Cardiac muscle cell (in vitro differentiated cells and primary cell): ENCODE results near the gene HEPN1. TPM values are rescaled to one million over a fixed set of nuclear protein-coding genes. Genes with fewer than 3 reads are reported as not detected.

Experiments
- DNase-seq, 2 donors: peaks; one replicate each; pipeline versions ENCODE4 v3.0.0 to v3.0.0-alpha.2; 2010 to 2017; ENCODE audit warnings: low read depth in 1 of 2, low spot score in 1 of 2
- H3K27ac ChIP-seq: fragments of 200-600 bp; sonication (generic); 2 replicates; pipeline ENCODE4 v1.5.1; 2016
- H3K27me3 ChIP-seq: fragments of 200-600 bp; sonication (generic); 2 replicates; pipeline ENCODE4 v1.6.0; 2016; ENCODE audit warnings: control low read depth
- H3K36me3 ChIP-seq: fragments of 200-600 bp; sonication (generic); 2 replicates; pipeline ENCODE4 v1.5.1; 2016; ENCODE audit warnings: control low read depth
- H3K4me1 ChIP-seq: fragments of 200-600 bp; sonication (generic); 2 replicates; pipeline ENCODE4 v1.8.1; 2017; ENCODE audit warnings: low read depth, mild to moderate bottlenecking, mixed run types
- H3K4me3 ChIP-seq: fragments of 200-600 bp; sonication (generic); 2 replicates; pipeline ENCODE4 v1.5.1; 2016; ENCODE audit warnings: mild to moderate bottlenecking
- H3K9me3 ChIP-seq: fragments of 200-600 bp; sonication (generic); 2 replicates; pipeline ENCODE4 v1.5.1; 2017; ENCODE audit warnings: low read depth, mild to moderate bottlenecking, control low read depth
- polyA plus RNA-seq: library from polyadenylated mRNA; unstranded; fragments of >200 nt; fragmentation: Nextera tagmentation; extraction: Ambion mirVana; gene quantifications from 2 replicates; pipeline ENCODE4 v1.2.1, GENCODE V29; 2016
- total RNA-seq: library from RNA; depleted of rRNA; stranded (reverse); fragments of >200 nt; gene quantifications from 2 replicates; pipeline ENCODE4 v1.2.3, GENCODE V29; 2016
- TF ChIP-seq, protein P1 (sequence below): IDR thresholded peaks from 2 replicates; pipeline ENCODE4 v1.5.1; 2012; ENCODE audit warnings: low read depth, mild to moderate bottlenecking, low read length

The HEPN1 gene
- total and polyA plus RNA-seq, 2 experiments from 2014 or later = not detected

DNA sequence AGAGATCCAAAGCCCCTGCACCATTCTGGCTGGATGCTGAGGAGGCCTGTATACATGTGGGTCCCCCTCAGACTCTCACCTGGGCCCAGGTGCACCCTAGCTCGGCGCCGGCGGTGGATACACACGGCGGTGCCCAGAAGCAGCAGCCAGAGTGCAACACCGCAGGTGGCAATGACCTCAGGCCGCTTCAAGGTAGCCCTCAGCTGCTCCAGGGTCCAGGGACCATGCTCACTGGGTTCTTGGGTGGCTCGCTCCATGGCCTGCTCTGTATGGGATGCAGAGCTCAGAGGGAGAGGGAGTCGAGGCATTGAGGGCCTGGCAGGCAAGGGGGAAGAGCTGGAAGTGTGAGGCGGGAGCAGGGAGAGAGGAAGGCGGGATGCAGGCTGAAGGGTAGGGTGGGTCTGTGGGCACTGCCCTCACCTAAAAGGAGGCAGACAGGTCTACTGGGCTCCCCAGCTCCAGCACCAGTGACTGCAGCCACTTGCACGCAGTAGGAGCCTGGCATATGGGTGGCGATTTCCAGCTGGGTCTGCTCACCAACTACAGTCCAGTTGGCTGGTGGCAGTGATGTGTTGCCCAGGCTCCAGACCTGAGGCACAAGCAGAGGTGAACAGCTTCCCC lies 25.2 kb upstream of the HEPN1 start:
- Histone ChIP-seq H3K27me3 (peaks cover 4% of the 10 kb centered on the region), H3K4me1 (no peaks in the 10 kb centered on the region), H3K36me3 (no peaks in the 10 kb centered on the region), H3K4me3 (no peak overlapping the region), H3K27ac (no peak overlapping the region), H3K9me3 (no peaks in the 10 kb centered on the region)
- TF ChIP-seq, protein P1, sequence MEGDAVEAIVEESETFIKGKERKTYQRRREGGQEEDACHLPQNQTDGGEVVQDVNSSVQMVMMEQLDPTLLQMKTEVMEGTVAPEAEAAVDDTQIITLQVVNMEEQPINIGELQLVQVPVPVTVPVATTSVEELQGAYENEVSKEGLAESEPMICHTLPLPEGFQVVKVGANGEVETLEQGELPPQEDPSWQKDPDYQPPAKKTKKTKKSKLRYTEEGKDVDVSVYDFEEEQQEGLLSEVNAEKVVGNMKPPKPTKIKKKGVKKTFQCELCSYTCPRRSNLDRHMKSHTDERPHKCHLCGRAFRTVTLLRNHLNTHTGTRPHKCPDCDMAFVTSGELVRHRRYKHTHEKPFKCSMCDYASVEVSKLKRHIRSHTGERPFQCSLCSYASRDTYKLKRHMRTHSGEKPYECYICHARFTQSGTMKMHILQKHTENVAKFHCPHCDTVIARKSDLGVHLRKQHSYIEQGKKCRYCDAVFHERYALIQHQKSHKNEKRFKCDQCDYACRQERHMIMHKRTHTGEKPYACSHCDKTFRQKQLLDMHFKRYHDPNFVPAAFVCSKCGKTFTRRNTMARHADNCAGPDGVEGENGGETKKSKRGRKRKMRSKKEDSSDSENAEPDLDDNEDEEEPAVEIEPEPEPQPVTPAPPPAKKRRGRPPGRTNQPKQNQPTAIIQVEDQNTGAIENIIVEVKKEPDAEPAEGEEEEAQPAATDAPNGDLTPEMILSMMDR = no peak
- no peak for DNase-seq

DNA sequence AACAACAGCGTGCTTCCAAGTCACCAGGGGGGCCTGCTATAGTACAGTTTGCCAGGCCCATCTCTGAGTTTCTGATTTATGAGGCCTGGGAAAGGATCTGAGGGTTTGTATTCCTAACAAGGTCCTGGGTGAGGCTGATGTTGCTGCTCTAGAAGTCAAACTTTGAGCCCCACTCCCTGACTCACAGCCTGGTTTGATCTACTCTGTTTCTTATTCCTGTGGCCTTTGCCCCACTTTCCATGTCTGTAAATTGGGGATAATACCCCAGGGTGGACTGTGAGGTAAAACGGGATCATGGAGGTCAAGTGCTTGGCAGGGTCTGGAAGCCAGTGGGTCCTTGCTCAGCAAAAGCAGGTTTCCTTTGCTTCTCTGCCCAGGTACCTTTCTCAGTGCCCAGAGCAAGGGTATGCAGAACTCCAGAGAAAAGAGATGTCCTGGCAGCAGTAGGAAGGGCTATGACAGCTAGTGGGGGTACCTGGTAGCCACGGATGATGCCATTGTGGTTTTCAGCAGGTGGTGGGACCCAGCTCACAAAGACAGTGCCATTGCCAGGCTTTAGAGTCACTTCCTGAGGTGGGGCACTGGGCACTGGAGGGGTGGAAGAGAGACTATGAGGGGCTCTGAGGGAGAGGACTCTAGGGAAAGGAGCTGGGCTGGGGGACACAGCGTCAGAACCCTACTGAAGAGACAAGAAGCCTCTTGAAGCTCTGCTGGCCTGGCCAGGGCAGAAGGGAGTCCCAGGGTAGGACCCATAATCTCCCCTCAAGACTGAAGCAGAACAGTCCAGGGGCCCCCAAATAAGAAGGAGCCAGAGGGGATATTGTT lies 24.2 kb upstream of the HEPN1 start:
- Histone ChIP-seq H3K36me3 (no peaks in the 10 kb centered on the region), H3K4me3 (no peak overlapping the region), H3K27me3 (peaks cover 4% of the 10 kb centered on the region), H3K4me1 (no peaks in the 10 kb centered on the region), H3K9me3 (no peaks in the 10 kb centered on the region), H3K27ac (no peak overlapping the region)
- no peak for DNase-seq
- TF ChIP-seq, protein P1 = no peak

DNA sequence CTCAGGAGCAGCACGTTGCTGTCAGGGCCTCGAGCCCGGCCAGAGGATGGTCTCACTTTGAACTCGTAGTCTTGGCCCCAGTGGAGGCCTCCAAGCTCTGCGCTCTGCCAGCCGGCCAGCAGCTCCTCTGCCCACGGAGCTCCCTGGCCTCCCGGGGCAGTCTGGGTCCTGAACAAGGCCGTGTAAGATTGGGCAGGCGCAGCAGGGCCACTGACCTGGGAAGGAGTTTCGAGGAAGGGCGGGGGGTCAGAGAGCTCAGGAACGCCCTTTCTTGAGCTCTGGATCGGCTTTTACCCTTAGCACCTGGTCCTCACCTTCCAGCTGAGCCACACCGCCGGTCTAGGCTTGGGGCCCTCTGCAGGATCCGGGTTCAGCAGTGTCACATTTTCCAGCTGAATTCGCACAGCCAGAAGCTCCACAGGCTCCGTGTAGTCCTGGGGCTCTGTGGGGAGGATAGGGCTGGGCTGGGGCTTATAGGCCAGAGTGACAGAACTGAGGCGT lies 23.5 kb upstream of the HEPN1 start:
- DNase-seq = no peak
- Histone ChIP-seq H3K4me3 (no peak overlapping the region), H3K36me3 (no peaks in the 10 kb centered on the region), H3K27ac (no peak overlapping the region), H3K9me3 (no peaks in the 10 kb centered on the region), H3K4me1 (no peaks in the 10 kb centered on the region), H3K27me3 (peaks cover 4% of the 10 kb centered on the region)
- TF ChIP-seq, protein P1 = no peak

DNA sequence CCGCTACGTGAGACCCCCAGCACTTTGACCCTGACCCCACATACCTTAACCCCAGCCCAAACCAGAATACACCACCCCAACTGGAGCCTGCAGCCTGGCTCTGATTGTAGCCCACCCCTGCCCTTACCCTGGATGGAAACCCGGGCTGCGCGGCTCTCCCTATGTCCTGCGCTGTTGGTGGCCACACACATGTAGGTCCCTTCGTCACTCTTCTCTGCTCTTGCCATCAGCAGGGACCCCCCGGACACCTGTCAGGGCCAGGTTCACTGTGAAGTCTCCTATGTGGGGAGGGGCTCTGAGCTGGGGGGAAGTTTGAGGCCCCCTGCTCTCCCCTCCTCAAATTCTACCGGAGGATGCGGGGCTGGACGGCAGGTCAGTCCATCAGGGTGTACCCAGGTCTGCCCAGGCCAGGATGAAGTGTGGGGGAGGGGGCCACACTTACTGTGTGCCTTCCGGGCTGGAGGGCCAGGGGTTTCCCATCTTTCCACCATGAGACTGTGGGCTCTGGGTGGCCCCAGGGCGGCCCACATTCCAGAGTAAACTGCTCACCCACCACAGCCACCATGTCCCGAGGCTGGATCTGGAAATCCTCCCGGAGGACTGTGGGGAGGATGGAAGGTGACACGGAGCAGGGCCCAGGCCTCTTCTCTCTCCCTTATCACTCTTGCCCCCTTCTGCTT lies 22.8 kb upstream of the HEPN1 start:
- DNase-seq = no peak
- Histone ChIP-seq H3K27me3 (peaks cover 9% of the 10 kb centered on the region), H3K4me1 (no peaks in the 10 kb centered on the region), H3K27ac (no peak overlapping the region), H3K9me3 (no peaks in the 10 kb centered on the region), H3K36me3 (no peaks in the 10 kb centered on the region), H3K4me3 (no peak overlapping the region)
- TF ChIP-seq, protein P1 = no peak

DNA sequence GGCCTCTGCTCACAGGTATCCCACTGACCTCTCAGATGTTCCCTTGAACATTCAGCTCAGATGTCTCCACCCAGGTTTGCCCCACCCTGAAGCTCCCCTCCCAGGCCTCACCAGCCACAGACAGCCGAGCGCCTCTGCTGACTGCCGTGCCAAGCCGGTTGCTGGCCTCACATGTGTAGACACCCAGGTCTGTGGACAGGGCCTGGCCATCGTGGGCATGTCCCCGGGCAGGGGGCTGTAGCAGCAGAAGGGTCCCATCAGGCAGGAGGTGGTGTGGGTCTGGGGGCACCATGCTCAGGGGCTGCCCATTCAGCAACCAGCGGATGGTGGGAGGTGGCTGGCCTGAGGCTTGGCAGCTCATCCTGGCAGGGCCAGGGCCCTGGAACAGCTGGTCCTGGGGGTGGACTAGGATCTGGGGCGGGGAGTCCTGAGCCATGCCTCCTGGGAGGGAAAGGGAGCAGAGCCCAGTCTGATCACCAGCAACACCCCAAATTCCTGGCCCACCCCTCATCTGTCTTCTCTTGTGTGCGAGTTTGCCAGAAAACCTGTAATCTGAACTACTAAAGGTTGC lies 22.1 kb upstream of the HEPN1 start:
- TF ChIP-seq, protein P1 = no peak
- Histone ChIP-seq H3K27me3 (peaks cover 12% of the 10 kb centered on the region), H3K9me3 (no peaks in the 10 kb centered on the region), H3K27ac (no peak overlapping the region), H3K4me1 (no peaks in the 10 kb centered on the region), H3K4me3 (no peak overlapping the region), H3K36me3 (no peaks in the 10 kb centered on the region)
- peak in 1 of 2 donors; percentile 11 for DNase-seq
